ENCODE results near the gene SOD2.
"Not testable (repeated sequence)": the region's sequence is repeated elsewhere in the genome, so short reads cannot be mapped to it uniquely, and the experiment has no call there.

The SOD2 gene

DNA sequence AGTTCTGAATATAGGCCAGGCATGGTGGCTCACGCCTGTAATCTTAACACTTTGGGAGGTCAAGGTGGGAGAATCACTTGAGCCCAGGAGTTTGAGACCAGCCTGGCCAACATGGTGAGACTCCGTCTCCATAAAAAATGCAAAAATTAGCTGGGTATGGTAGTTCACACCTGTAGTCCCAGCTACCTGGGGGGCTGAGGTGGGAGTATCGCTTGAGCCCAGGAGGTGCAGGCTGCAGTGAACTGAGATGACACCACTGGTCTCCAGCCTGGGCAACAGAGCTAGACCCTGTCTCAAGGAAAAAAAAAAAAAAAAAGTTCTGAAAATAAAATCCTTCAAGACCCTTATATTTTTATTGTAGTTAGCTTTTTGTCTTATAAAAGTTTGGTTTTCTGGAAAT lies 22.6 kb upstream of the SOD2 start:
- no peaks in the 10 kb centered on the region for H3K9me3 ChIP-seq (ENCODE audit: insufficient read depth, low read depth, low read length)
- H3K27me3 ChIP-seq (ENCODE audit: insufficient read depth, low read length) = no peaks in the 10 kb centered on the region
- no peaks in the 10 kb centered on the region for H3K4me1 ChIP-seq (ENCODE audit: insufficient read depth, low read length)
- H3K36me3 ChIP-seq (ENCODE audit: insufficient read depth, low read depth, low read length) = no peaks in the 10 kb centered on the region
- H3K4me3 ChIP-seq (ENCODE audit: low read length) = no peak overlapping the region
- no peak overlapping the region for H3K9ac ChIP-seq (ENCODE audit: low read depth, low read length)
- no peak overlapping the region for H3K27ac ChIP-seq (ENCODE audit: low read length)

DNA sequence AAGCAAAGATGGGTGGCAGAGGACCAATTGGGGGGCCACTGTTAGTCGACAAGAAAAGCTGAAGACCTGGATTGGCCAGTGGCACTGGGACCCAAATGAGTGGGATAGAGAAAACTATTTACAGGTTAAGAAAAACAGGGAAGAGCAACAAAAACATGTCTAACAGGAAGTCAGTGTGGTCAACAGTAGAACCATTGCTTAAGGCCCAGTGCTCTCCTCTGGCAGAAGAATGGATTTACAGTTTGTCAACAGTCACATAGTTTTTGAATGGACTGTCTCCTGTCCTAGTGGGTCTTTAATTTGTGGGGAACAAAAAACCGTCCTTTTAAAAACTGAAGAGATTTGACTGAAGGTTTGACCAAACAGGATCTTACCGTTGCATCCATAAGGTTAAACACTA lies 22.1 kb upstream of the SOD2 start:
- Histone ChIP-seq H3K27me3 (ENCODE audit: insufficient read depth, low read length) (no peaks in the 10 kb centered on the region), H3K9me3 (ENCODE audit: insufficient read depth, low read depth, low read length) (no peaks in the 10 kb centered on the region), H3K4me1 (ENCODE audit: insufficient read depth, low read length) (no peaks in the 10 kb centered on the region), H3K4me3 (ENCODE audit: low read length) (no peak overlapping the region), H3K36me3 (ENCODE audit: insufficient read depth, low read depth, low read length) (no peaks in the 10 kb centered on the region), H3K9ac (ENCODE audit: low read depth, low read length) (no peak overlapping the region), H3K27ac (ENCODE audit: low read length) (no peak overlapping the region)

DNA sequence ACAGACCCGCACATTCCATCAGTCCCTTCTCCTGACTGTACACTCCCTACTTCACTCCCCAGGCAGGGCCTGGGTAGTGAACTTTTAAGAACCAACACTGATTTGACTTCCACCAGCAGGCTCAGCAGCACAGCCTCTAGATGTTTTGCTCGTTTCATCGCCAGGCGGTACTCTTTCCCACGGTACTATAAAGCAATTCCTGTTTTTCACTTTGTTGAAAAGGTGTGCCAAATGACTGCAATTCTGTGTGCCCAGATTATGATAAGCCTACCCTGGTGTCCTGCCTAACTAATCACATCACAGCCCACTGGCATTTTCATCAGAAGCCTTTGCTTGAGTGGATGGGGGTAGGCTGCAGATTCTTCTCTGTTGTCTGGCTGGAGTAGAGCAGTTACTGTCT lies 21.4 kb upstream of the SOD2 start:
- no peaks in the 10 kb centered on the region for H3K36me3 ChIP-seq (ENCODE audit: insufficient read depth, low read depth, low read length)
- no peaks in the 10 kb centered on the region for H3K4me1 ChIP-seq (ENCODE audit: insufficient read depth, low read length)
- H3K9ac ChIP-seq (ENCODE audit: low read depth, low read length) = no peak overlapping the region
- H3K27me3 ChIP-seq (ENCODE audit: insufficient read depth, low read length) = no peaks in the 10 kb centered on the region
- H3K4me3 ChIP-seq (ENCODE audit: low read length) = no peak overlapping the region
- no peaks in the 10 kb centered on the region for H3K9me3 ChIP-seq (ENCODE audit: insufficient read depth, low read depth, low read length)
- H3K27ac ChIP-seq (ENCODE audit: low read length) = no peak overlapping the region

DNA sequence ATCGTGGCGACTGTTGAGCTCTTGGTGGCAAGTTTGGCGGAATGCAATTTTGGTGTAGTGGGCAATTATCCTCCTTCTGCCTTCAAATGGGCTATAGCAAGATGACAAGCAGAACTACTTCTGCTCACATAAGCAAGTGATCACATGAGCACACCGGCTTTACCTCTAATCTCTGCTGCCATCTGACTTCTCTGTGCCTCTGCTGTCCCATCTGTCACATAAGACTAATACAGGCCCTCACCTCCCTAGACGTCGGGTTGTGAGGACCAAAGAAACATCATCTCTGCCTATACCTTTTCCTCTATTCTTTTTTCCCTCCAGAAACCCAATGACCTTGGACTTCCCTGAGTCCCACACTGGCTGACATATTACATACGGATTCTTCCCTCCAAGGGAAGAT lies 20.9 kb upstream of the SOD2 start:
- Histone ChIP-seq H3K9me3 (ENCODE audit: insufficient read depth, low read depth, low read length) (no peaks in the 10 kb centered on the region), H3K4me3 (ENCODE audit: low read length) (no peak overlapping the region), H3K27ac (ENCODE audit: low read length) (no peak overlapping the region), H3K36me3 (ENCODE audit: insufficient read depth, low read depth, low read length) (no peaks in the 10 kb centered on the region), H3K4me1 (ENCODE audit: insufficient read depth, low read length) (no peaks in the 10 kb centered on the region), H3K27me3 (ENCODE audit: insufficient read depth, low read length) (no peaks in the 10 kb centered on the region), H3K9ac (ENCODE audit: low read depth, low read length) (no peak overlapping the region)

DNA sequence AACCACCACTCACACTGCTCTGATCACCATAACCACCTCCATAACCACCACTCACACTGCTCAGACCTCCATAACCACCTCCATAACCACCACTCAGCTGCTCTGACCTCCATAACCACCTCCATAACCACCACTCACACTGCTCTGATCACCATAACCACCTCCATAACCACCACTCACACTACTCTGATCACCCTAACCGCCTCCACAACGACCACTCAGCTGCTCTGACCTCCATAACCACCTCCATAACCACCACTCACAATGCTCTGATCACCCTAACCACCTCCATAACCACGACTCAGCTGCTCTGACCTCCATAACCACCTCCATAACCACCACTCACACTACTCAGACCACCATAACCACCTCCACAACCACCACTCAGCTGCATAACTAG lies 19.3 kb upstream of the SOD2 start:
- H3K4me3 ChIP-seq (ENCODE audit: low read length); H3K27me3 ChIP-seq (ENCODE audit: insufficient read depth, low read length); H3K4me1 ChIP-seq (ENCODE audit: insufficient read depth, low read length); H3K9ac ChIP-seq (ENCODE audit: low read depth, low read length); H3K27ac ChIP-seq (ENCODE audit: low read length); H3K9me3 ChIP-seq (ENCODE audit: insufficient read depth, low read depth, low read length); H3K36me3 ChIP-seq (ENCODE audit: insufficient read depth, low read depth, low read length): not testable (repeated sequence)

DNA sequence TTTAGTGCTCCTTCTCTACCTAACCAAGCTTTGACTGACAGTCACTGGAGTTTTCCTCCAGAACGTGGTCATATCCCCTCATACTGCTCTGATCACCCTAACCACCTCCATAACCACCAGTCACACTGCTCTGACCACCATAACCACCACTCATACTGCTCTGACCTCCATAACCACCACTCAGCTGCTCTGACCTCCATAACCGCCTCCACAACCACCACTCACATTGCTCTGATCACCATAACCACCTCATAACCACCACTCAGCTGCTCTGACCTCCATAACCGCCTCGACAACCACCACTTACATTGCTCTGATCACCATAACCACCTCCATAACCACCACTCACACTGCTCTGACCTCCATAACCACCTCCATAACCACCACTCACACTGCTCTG lies 17.6 kb upstream of the SOD2 start:
- not testable (repeated sequence) for H3K9me3 ChIP-seq (ENCODE audit: insufficient read depth, low read depth, low read length); H3K9ac ChIP-seq (ENCODE audit: low read depth, low read length); H3K4me3 ChIP-seq (ENCODE audit: low read length); H3K27ac ChIP-seq (ENCODE audit: low read length); H3K36me3 ChIP-seq (ENCODE audit: insufficient read depth, low read depth, low read length); H3K4me1 ChIP-seq (ENCODE audit: insufficient read depth, low read length); H3K27me3 ChIP-seq (ENCODE audit: insufficient read depth, low read length)

DNA sequence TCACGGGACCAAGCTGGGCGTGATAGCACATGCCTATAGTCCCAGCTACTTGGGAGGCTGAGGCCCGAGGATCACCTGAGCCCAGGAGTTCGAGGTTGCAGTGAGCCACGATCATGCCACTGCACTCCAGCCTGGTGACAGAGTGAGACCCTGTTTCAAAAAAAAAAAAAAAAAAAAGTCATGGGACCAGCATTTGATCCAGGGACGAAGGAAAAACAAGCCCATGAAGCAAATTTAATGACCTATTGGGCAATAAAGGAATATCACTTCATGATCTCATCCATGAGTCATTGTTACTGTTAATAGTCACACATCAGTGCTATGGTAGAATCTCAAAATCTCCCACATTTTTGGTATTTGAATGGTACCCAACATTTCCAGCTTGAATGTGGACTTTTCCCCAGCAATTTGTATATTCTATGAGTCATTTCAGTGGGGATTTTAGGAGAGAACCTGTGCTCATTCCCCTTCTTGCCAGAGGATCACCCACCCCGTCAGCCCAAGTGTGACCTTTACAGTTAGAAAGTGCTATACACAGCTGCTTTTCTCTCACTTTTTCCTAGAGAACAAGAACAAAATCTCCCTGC lies 8.5 kb upstream of the SOD2 start:
- no peaks in the 10 kb centered on the region; the same call in 1 of the 2 replicates for H3K9me3 ChIP-seq (ENCODE audit: insufficient read depth, low read depth, low read length)
- H3K36me3 ChIP-seq (ENCODE audit: insufficient read depth, low read depth, low read length) = no peaks in the 10 kb centered on the region
- H3K4me3 ChIP-seq (ENCODE audit: low read length) = no peak overlapping the region
- H3K4me1 ChIP-seq (ENCODE audit: insufficient read depth, low read length) = no peaks in the 10 kb centered on the region
- H3K27me3 ChIP-seq (ENCODE audit: insufficient read depth, low read length) = no peaks in the 10 kb centered on the region
- no peak overlapping the region for H3K9ac ChIP-seq (ENCODE audit: low read depth, low read length)
- no peak overlapping the region for H3K27ac ChIP-seq (ENCODE audit: low read length)

DNA sequence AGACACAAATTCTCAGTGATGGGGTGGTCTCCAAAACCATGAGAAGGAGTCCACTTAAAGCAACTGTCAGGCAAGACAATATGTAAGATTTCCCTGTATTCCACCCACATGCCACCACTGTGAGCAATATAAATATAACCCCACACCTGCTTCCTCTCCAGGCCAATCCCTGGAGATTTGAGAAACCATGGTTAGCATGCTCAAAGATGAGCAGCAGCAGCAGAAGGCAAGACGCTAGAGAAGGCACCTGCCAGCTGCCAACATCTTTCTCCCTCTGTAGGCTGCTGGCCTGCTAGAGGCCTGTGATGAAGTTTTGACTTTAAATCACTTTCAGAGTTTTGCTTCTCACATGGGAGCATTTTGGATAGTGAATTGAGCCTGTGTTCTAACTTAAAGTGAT lies 7.9 kb upstream of the SOD2 start:
- no peak overlapping the region for H3K27ac ChIP-seq (ENCODE audit: low read length)
- H3K27me3 ChIP-seq (ENCODE audit: insufficient read depth, low read length) = no peaks in the 10 kb centered on the region
- no peaks in the 10 kb centered on the region for H3K36me3 ChIP-seq (ENCODE audit: insufficient read depth, low read depth, low read length)
- H3K4me3 ChIP-seq (ENCODE audit: low read length) = no peak overlapping the region
- H3K9me3 ChIP-seq (ENCODE audit: insufficient read depth, low read depth, low read length) = no peaks in the 10 kb centered on the region; the same call in 1 of the 2 replicates
- H3K4me1 ChIP-seq (ENCODE audit: insufficient read depth, low read length) = no peaks in the 10 kb centered on the region
- H3K9ac ChIP-seq (ENCODE audit: low read depth, low read length) = no peak overlapping the region

DNA sequence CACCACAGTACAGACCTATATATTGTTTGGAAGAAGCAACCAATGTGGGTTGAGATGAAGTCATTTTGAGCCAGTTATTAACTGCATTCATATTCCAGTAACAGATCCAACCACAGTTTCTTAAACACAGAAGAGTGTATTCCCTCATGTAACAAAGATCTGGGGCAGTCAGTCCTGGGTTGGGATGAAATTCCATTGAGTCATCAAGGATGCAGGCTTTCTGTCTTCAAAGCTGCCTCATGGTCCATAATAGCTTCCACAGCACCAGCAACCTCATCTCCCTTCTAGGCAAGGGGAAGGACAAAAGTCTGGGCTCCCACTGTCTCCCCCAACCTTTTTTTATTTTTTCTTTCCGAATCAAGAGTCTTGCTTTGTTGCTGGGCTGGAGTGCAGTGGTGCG lies 2.9 kb upstream of the SOD2 start:
- Histone ChIP-seq H3K27me3 (ENCODE audit: insufficient read depth, low read length) (no peaks in the 10 kb centered on the region), H3K4me3 (ENCODE audit: low read length) (no peak overlapping the region), H3K9me3 (ENCODE audit: insufficient read depth, low read depth, low read length) (no peaks in the 10 kb centered on the region), H3K4me1 (ENCODE audit: insufficient read depth, low read length) (peaks cover 15% of the 10 kb centered on the region; the same call in 1 of the 2 replicates), H3K9ac (ENCODE audit: low read depth, low read length) (no peak overlapping the region), H3K36me3 (ENCODE audit: insufficient read depth, low read depth, low read length) (no peaks in the 10 kb centered on the region), H3K27ac (ENCODE audit: low read length) (no peak overlapping the region)

DNA sequence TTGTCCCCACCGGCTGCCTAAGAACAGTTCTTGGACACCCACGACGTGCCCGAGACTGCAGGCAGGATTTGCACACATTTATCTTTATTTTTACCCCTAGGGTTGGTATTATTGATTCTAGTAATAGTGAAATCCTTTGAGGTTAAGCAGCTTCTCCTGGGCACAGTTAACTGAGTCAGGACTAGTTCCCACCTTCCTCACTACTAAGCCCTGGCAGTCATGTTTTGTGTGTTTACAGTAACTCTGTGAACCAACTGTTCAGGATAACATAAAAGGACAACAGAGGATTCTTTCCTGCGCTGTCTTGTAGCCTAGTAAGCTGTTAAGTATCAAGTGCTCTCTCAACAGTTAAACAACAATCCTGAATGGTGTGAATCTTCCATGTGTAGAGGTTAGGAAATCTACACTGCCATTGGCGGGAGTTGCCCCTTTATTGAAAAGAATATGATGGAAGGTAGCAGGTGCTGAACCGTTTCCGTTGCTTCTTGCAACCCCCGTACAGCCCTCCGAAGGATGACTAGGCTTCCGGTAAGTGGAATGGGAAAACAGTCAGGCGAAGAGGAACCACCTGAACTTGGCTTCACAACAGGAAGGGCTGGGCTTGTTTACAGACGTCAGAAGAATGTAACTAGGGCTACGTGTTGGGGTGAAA lies 979 bp upstream of the SOD2 start:
- peaks cover 15% of the 10 kb centered on the region; the same call in 1 of the 2 replicates for H3K4me1 ChIP-seq (ENCODE audit: insufficient read depth, low read length)
- H3K9me3 ChIP-seq (ENCODE audit: insufficient read depth, low read depth, low read length) = no peaks in the 10 kb centered on the region
- peak overlapping the region; percentile 34; the same call in 1 of the 2 replicates for H3K9ac ChIP-seq (ENCODE audit: low read depth, low read length)
- no peaks in the 10 kb centered on the region for H3K27me3 ChIP-seq (ENCODE audit: insufficient read depth, low read length)
- peaks cover 6% of the 10 kb centered on the region; the same call in 1 of the 2 replicates for H3K36me3 ChIP-seq (ENCODE audit: insufficient read depth, low read depth, low read length)
- peak overlapping the region; percentile 58 for H3K4me3 ChIP-seq (ENCODE audit: low read length)
- H3K27ac ChIP-seq (ENCODE audit: low read length) = no peak overlapping the region

DNA sequence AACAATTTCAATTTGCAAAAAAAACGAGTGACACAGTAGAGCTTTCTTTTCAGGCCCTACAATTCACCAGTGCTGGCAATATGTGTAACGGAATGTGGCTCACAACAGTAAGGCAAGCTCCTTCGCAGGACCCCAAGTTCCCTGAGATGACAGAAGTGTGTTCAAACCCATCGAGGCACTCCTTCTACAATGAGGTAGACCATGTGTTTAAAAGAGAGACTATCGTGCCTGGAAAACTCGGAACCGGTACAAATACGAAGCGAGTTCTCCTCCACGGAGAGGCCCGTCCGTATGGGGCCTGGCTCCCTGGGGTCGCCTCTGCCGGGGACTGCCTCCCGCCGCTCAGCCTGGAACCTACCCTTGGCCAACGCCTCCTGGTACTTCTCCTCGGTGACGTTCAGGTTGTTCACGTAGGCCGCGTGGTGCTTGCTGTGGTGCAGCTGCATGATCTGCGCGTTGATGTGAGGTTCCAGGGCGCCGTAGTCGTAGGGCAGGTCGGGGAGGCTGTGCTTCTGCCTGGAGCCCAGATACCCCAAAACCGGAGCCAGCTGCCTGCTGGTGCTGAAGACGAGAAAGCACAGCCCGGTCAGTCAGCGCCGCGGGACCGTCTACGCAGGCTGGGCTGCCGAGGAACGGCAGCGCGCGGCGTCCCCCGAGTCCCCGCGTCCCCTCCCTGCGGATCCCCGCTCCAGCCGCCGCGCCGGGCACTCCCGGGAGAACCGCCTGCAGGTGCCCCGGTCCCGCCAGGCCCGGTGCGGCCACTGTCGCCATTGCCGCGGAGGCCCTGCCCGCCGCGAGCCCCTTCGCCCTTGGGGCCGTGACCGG lies 526 bp downstream of the SOD2 start:
- H3K4me1 ChIP-seq (ENCODE audit: insufficient read depth, low read length) = peaks cover 15% of the 10 kb centered on the region; the same call in 1 of the 2 replicates

DNA sequence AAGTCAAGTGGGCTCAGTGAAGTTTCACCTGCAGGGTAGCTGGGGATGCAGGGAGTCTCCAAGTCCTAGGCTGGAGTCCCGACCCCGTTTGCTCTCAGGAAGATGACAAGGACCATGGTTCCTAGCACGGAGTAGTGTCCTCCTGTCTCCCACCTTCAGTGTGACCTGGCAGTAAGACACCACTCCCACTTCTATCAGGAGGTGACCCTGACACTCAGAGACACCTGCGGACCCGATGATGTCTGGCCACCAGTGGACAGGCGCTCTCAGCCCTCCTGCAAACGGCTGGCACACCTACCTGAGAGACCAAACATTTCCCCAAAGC lies 1.1 kb downstream of the SOD2 start:
- Histone ChIP-seq H3K27me3 (ENCODE audit: insufficient read depth, low read length) (no peaks in the 10 kb centered on the region), H3K4me1 (ENCODE audit: insufficient read depth, low read length) (peaks cover 15% of the 10 kb centered on the region; the same call in 1 of the 2 replicates), H3K4me3 (ENCODE audit: low read length) (peak overlapping the region; percentile 86), H3K27ac (ENCODE audit: low read length) (no peak overlapping the region), H3K9me3 (ENCODE audit: insufficient read depth, low read depth, low read length) (no peaks in the 10 kb centered on the region), H3K36me3 (ENCODE audit: insufficient read depth, low read depth, low read length) (peaks cover 18% of the 10 kb centered on the region; the same call in 1 of the 2 replicates), H3K9ac (ENCODE audit: low read depth, low read length) (peak overlapping the region; percentile 73; the same call in 1 of the 2 replicates)

More for the DNA sequence above, 526 bp downstream of the SOD2 start:
- Histone ChIP-seq H3K4me3 (ENCODE audit: low read length) (peak overlapping the region; percentile 86), H3K9ac (ENCODE audit: low read depth, low read length) (peak overlapping the region; percentile 73), H3K27ac (ENCODE audit: low read length) (no peak overlapping the region), H3K9me3 (ENCODE audit: insufficient read depth, low read depth, low read length) (no peaks in the 10 kb centered on the region), H3K36me3 (ENCODE audit: insufficient read depth, low read depth, low read length) (peaks cover 12% of the 10 kb centered on the region; the same call in 1 of the 2 replicates), H3K27me3 (ENCODE audit: insufficient read depth, low read length) (no peaks in the 10 kb centered on the region)

Data from iPS-20b (cell line).